LNCaP clone FGC (cell line): ENCODE results near the gene SPOCD1.

Source experiments
- DNase-seq: peaks from one replicate; pipeline ENCODE4 v3.0.0-alpha.2; 2011; ENCODE audit warnings: low read depth
- H3K4me3 ChIP-seq: 2 replicates; pipeline ENCODE4 v1.5.1; 2011; ENCODE audit warnings: mild to moderate bottlenecking, low read depth, low read length, control low read depth
- CTCF ChIP-seq: IDR thresholded peaks from 2 replicates; pipeline ENCODE4 v1.5.1; 2012; ENCODE audit warnings: mild to moderate bottlenecking; ENCODE audit not compliant: control insufficient read depth, insufficient read depth; ENCODE audit errors: extremely low read depth

The SPOCD1 gene

GRCh38 chr1:31787786-31788137, 28.1 kb downstream of the SPOCD1 start:
- peak overlapping the region; percentile 58 for H3K4me3 ChIP-seq
- no peak for TF ChIP-seq CTCF
- DNase-seq, result no peak

DNA sequence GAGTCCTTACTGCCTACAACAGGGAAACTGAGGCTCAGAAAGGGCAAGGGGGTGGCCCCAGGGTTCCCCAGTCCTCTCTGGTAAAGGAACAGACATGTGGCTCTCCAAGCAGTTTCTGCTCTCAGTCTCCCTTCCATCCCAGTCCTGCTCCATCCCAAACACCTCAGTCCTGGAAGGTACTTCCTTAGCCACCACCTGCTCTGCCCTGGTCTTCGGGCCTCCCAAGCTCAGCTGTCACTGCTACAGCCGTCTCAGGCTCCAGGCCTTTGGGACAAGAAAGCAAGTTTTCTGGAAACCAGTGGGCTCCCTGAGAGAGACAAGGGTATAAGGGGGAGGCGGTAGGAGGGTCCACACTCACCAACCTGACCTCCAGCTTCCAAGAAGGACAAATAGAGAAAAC, 28.6 kb downstream of the SPOCD1 start:
- no peak for TF ChIP-seq CTCF
- DNase-seq, result no peak
- H3K4me3 ChIP-seq, result no peak overlapping the region

- no peak overlapping the region for H3K4me3 ChIP-seq
- no peak for TF ChIP-seq CTCF
- DNase-seq, result no peak
Observed at GRCh38 chr1:31786366-31787060, 29.3 kb downstream of the SPOCD1 start.

DNA sequence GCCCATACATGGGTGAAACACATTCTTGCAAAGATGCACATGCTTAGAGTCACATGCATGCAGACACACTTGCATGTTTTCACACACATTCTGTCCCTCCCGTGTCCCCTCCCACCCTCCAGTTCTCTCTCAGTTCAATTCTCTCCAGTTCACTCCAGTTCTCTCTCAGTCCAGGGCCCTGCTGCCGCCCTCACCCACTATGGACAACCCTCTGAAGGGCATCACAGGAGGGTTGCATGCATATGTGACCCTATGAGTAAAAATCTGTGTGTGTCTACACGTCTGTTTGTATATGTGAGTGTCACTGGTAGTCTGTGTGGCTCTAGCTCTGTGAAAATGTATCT, 29.9 kb downstream of the SPOCD1 start:
- no peak for TF ChIP-seq CTCF
- DNase-seq, result no peak
- no peak overlapping the region for H3K4me3 ChIP-seq

- no peak for TF ChIP-seq CTCF
- no peak overlapping the region for H3K4me3 ChIP-seq
- no peak for DNase-seq
Observed at GRCh38 chr1:31785020-31785946, 30.5 kb downstream of the SPOCD1 start.

GRCh38 chr1:31784356-31785019, 31.3 kb downstream of the SPOCD1 start:
- TF ChIP-seq CTCF, result no peak
- no peak for DNase-seq
- no peak overlapping the region for H3K4me3 ChIP-seq
